DND-41 (cell line): ENCODE results near the gene FZD4.
"Not testable (repeated sequence)": the region's sequence is repeated elsewhere in the genome, so short reads cannot be mapped to it uniquely, and the experiment has no call there.

Experiments used
- ATAC-seq: fragments of 200-7000 bp; cut with Tn5 transposase; 3 replicates; pipeline ENCODE4 v1.9.1; 2021; ENCODE audit warnings: low read depth; ENCODE audit not compliant: insufficient read depth
- DNase-seq: peaks from one replicate; pipeline ENCODE4 v3.0.0-alpha.2; 2020
- H2AFZ ChIP-seq: 2 replicates; pipeline ENCODE4 v1.6.0; 2012; ENCODE audit warnings: low read depth, low read length
- H3K27ac ChIP-seq: 2 replicates; pipeline ENCODE4 v1.5.1; 2012; ENCODE audit warnings: low read length, inconsistent platforms
- H3K27me3 ChIP-seq: fragments of 200-600 bp; sonication (generic); 2 replicates; pipeline ENCODE4 v1.6.0; 2012; ENCODE audit warnings: low read length, mild to moderate bottlenecking, inconsistent platforms; ENCODE audit not compliant: insufficient read depth, poor library complexity
- H3K36me3 ChIP-seq: 2 replicates; pipeline ENCODE4 v1.5.1; 2012; ENCODE audit warnings: low read length, inconsistent platforms; ENCODE audit not compliant: insufficient read depth
- H3K4me1 ChIP-seq: 2 replicates; pipeline ENCODE4 v1.5.1; 2012; ENCODE audit warnings: mild to moderate bottlenecking, low read length; ENCODE audit not compliant: insufficient read depth
- H3K4me2 ChIP-seq: 2 replicates; pipeline ENCODE4 v1.6.0; 2012; ENCODE audit warnings: mild to moderate bottlenecking, moderate library complexity, low read length, inconsistent platforms; ENCODE audit not compliant: insufficient read depth
- H3K4me3 ChIP-seq, 2 experiments: fragments of 200-600 bp in 1 of 2; shearing (Covaris generic) in 1 of 2; 2 replicates each; pipeline ENCODE4 v1.5.1; 2012 to 2016; ENCODE audit warnings: inconsistent platforms in 2 of 2, low read length in 2 of 2, mild to moderate bottlenecking in 2 of 2, low read depth in 1 of 2, moderate library complexity in 1 of 2
- H3K79me2 ChIP-seq: 2 replicates; pipeline ENCODE4 v1.6.0; 2012; ENCODE audit warnings: low read length, inconsistent platforms; ENCODE audit not compliant: insufficient read depth
- H3K9ac ChIP-seq: 2 replicates; pipeline ENCODE4 v1.6.0; 2012; ENCODE audit warnings: low read depth, mild to moderate bottlenecking, inconsistent platforms, low read length, moderate library complexity
- H3K9me3 ChIP-seq: 2 replicates; pipeline ENCODE4 v1.5.1; 2012; ENCODE audit warnings: low read length, moderate library complexity, mild to moderate bottlenecking, inconsistent platforms; ENCODE audit not compliant: insufficient read depth, severe bottlenecking
- H4K20me1 ChIP-seq: 2 replicates; pipeline ENCODE4 v1.6.0; 2012; ENCODE audit warnings: low read length; ENCODE audit not compliant: insufficient read depth
- EZH2 ChIP-seq: IDR thresholded peaks from 3 replicates; pipeline ENCODE4 v1.6.1; 2012; ENCODE audit warnings: borderline replicate concordance, low read depth, mild to moderate bottlenecking, moderate library complexity, low read length, inconsistent platforms; ENCODE audit not compliant: severe bottlenecking
- TF ChIP-seq, protein P1 (sequence below): IDR thresholded peaks from 2 replicates; pipeline ENCODE4 v1.5.1; 2012; ENCODE audit warnings: borderline replicate concordance, low read length, moderate library complexity, mild to moderate bottlenecking; ENCODE audit not compliant: poor library complexity, severe bottlenecking; ENCODE audit errors: extremely low read depth

FZD4 gene

DNA sequence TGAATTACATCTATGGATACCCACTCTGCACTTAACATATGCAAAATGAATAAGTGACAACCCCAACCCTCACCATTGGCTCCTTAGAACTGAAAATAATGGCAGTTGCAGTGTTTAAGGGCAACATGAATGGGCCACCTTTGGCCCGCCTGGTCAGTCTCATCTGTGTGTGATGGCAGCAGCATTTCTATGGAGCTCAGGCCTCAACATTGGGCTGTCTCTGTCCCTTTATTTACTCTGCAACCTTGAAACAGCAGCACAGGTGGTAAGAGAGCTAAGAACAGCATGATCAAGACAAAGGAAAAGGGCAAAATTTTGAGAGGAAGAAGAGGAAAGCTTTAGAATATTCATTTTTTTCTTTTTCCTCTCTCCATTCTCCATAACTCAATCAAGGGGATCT is 44.2 kb upstream of the FZD4 start:
- Histone ChIP-seq H3K27me3 (no peaks in the 10 kb centered on the region), H3K27ac (no peak overlapping the region), H3K9me3 (no peaks in the 10 kb centered on the region), H3K79me2 (no peaks in the 10 kb centered on the region), H4K20me1 (no peaks in the 10 kb centered on the region), H3K36me3 (no peaks in the 10 kb centered on the region), H3K4me2 (no peak overlapping the region), H2AFZ (no peak overlapping the region), H3K9ac (no peak overlapping the region), H3K4me1 (no peaks in the 10 kb centered on the region), H3K4me3 (no peak overlapping the region)
- ATAC-seq, result no peak
- no peak for DNase-seq
- TF ChIP-seq, protein P1, sequence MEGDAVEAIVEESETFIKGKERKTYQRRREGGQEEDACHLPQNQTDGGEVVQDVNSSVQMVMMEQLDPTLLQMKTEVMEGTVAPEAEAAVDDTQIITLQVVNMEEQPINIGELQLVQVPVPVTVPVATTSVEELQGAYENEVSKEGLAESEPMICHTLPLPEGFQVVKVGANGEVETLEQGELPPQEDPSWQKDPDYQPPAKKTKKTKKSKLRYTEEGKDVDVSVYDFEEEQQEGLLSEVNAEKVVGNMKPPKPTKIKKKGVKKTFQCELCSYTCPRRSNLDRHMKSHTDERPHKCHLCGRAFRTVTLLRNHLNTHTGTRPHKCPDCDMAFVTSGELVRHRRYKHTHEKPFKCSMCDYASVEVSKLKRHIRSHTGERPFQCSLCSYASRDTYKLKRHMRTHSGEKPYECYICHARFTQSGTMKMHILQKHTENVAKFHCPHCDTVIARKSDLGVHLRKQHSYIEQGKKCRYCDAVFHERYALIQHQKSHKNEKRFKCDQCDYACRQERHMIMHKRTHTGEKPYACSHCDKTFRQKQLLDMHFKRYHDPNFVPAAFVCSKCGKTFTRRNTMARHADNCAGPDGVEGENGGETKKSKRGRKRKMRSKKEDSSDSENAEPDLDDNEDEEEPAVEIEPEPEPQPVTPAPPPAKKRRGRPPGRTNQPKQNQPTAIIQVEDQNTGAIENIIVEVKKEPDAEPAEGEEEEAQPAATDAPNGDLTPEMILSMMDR, result no peak
- no peak for TF ChIP-seq EZH2

DNA sequence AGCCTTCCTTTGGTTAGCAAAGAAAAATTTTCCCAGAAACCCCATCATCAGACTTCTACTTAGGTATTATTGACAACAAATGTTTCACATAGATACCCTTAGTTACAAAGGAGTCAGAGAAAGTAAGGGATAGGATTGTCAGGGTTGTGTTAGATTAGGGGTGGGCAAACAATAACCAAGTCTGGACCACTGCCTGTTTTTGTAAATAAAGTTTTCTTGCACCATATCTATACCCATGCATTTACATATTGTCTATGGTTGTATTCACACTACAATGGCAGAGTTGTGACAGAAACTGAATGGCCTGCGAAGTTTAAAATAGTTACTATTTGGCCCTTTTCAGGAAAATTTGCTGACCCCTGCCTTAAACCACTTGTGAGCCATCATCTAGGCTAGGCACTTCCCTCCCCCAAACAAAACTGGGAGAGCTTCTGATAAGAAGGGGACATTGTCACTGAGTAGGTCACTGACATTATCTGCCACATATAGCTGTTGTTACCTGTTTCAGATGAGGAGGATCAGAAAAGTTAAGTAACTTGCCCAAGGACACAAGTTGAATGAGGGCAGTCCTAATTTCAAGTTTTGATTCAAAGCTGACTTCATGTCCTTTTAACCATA is 41.9 kb upstream of the FZD4 start:
- TF ChIP-seq, protein P1, result no peak
- no peak for TF ChIP-seq EZH2
- no peak for DNase-seq
- no peaks in the 10 kb centered on the region for H3K27me3 ChIP-seq
- H2AFZ ChIP-seq, result no peak overlapping the region
- ATAC-seq, result no peak
- H3K4me2 ChIP-seq, result no peak overlapping the region
- no peak overlapping the region for H3K27ac ChIP-seq
- H3K4me1 ChIP-seq, result no peaks in the 10 kb centered on the region
- H3K4me3 ChIP-seq, result no peak overlapping the region
- H4K20me1 ChIP-seq, result no peaks in the 10 kb centered on the region
- H3K9ac ChIP-seq, result no peak overlapping the region
- no peaks in the 10 kb centered on the region for H3K36me3 ChIP-seq
- H3K79me2 ChIP-seq, result no peaks in the 10 kb centered on the region
- no peaks in the 10 kb centered on the region for H3K9me3 ChIP-seq

DNA sequence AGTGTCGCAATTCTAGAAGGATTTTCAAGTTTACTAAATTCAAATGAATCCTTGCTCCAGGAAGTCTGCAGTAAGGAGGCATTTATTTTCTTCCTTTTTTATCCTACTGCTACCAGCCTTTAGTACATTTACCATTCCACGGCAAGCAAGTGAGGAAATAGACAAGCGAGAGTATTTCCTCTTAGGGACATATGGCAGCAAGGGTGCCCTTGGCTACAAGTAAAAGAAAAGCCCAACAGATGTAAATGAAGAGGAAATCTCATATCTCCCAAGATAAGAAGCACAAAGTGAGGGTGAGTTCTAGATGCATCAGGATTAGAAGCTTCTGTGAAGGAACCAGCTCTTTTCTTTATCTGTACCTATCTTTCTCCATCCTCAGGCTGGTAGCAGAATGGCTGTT is 37.8 kb upstream of the FZD4 start:
- Histone ChIP-seq H3K79me2 (no peaks in the 10 kb centered on the region), H2AFZ (no peak overlapping the region), H3K4me2 (no peak overlapping the region), H3K27ac (no peak overlapping the region), H3K4me1 (no peaks in the 10 kb centered on the region), H3K27me3 (peaks cover 22% of the 10 kb centered on the region), H3K9me3 (no peaks in the 10 kb centered on the region), H4K20me1 (no peaks in the 10 kb centered on the region), H3K4me3 (no peak overlapping the region), H3K36me3 (no peaks in the 10 kb centered on the region), H3K9ac (no peak overlapping the region)
- no peak for TF ChIP-seq EZH2
- TF ChIP-seq, protein P1, result no peak
- ATAC-seq (no peak), DNase-seq (no peak)

DNA sequence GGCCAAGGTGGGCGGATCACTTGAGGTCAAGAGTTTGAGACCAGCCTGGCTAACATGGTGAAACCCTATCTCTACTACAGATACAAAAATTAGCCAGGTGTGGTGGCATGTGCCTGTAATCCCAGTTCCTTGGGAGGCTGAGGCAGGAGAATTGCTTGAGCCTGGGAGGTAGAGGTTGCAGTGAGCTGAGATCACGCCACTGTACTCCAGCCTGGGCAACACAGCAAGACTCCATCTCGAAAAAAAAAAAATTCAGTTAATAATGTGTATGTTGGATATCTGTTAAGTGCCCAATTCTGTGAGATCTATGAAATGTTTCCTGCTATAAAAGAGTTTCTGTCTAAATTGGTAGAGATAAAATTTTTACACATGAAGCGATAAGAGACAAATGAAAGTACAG is 37.1 kb upstream of the FZD4 start:
- not testable (repeated sequence) for H3K79me2 ChIP-seq, H3K9me3 ChIP-seq, H3K4me2 ChIP-seq, DNase-seq, H4K20me1 ChIP-seq, H3K36me3 ChIP-seq, ATAC-seq, H2AFZ ChIP-seq, H3K9ac ChIP-seq, H3K4me3 ChIP-seq, H3K27ac ChIP-seq, H3K4me1 ChIP-seq
- H3K27me3 ChIP-seq, result peaks cover 22% of the 10 kb centered on the region
